ENCODE data around the gene LOXL4. TPM values are rescaled to one million over a fixed set of nuclear protein-coding genes. Genes with fewer than 3 reads are reported as not detected.

The LOXL4 gene
- total RNA-seq, 1 experiment from 2014 or later: not detected

GRCh38 chr10:98267069-98267893, 713 bp downstream of the LOXL4 start:
- peak; percentile 26 for DNase-seq (ENCODE audit: low spot score)
- in situ Hi-C loops (cut with HindIII; ENCODE audit: low sequenced_read_pairs): no loop called here

GRCh38 chr10:98266647-98267046, 1.3 kb downstream of the LOXL4 start:
- no peak for DNase-seq (ENCODE audit: low spot score)
- in situ Hi-C loops (cut with HindIII; ENCODE audit: low sequenced_read_pairs): no loop called here

GRCh38 chr10:98265403-98266378, 2.3 kb downstream of the LOXL4 start:
- no peak for DNase-seq (ENCODE audit: low spot score)
- in situ Hi-C loops (cut with HindIII; ENCODE audit: low sequenced_read_pairs): no loop called here

- in situ Hi-C loops (cut with HindIII; ENCODE audit: low sequenced_read_pairs): no loop called here
- no peak for DNase-seq (ENCODE audit: low spot score)
Measured at GRCh38 chr10:98264378-98265065, 3.5 kb downstream of the LOXL4 start.

- in situ Hi-C loops (cut with HindIII; ENCODE audit: low sequenced_read_pairs): no loop called here
Measured at GRCh38 chr10:98263088-98263487, 4.9 kb downstream of the LOXL4 start.

GRCh38 chr10:98262571-98262970, 5.4 kb downstream of the LOXL4 start:
- DNase-seq (ENCODE audit: low spot score): peak; percentile 30
- in situ Hi-C loops (cut with HindIII; ENCODE audit: low sequenced_read_pairs): no loop called here

More at GRCh38 chr10:98263088-98263487, 4.9 kb downstream of the LOXL4 start:
- no peak for DNase-seq (ENCODE audit: low spot score)

GRCh38 chr10:98261436-98262277, 6.3 kb downstream of the LOXL4 start:
- in situ Hi-C loops (cut with HindIII; ENCODE audit: low sequenced_read_pairs): no loop called here
- no peak for DNase-seq (ENCODE audit: low spot score)

GRCh38 chr10:98260752-98261151, 7.2 kb downstream of the LOXL4 start:
- in situ Hi-C loops (cut with HindIII; ENCODE audit: low sequenced_read_pairs): no loop called here
- DNase-seq (ENCODE audit: low spot score): no peak

GRCh38 chr10:98260350-98260749, 7.6 kb downstream of the LOXL4 start:
- DNase-seq (ENCODE audit: low spot score): no peak
- in situ Hi-C loops (cut with HindIII; ENCODE audit: low sequenced_read_pairs): no loop called here

- in situ Hi-C loops (cut with HindIII; ENCODE audit: low sequenced_read_pairs): no loop called here
- DNase-seq (ENCODE audit: low spot score): no peak
Measured at GRCh38 chr10:98259606-98260315, 8.2 kb downstream of the LOXL4 start.

- in situ Hi-C loops (cut with HindIII; ENCODE audit: low sequenced_read_pairs): no loop called here
- DNase-seq (ENCODE audit: low spot score): no peak
Measured at GRCh38 chr10:98258683-98259454, 9.1 kb downstream of the LOXL4 start.

GRCh38 chr10:98257961-98258360, 10.0 kb downstream of the LOXL4 start:
- in situ Hi-C loops (cut with HindIII; ENCODE audit: low sequenced_read_pairs): no loop called here
- no peak for DNase-seq (ENCODE audit: low spot score)

- in situ Hi-C loops (cut with HindIII; ENCODE audit: low sequenced_read_pairs): no loop called here
- DNase-seq (ENCODE audit: low spot score): no peak
Measured at GRCh38 chr10:98257198-98257597, 10.8 kb downstream of the LOXL4 start.

- no peak for DNase-seq (ENCODE audit: low spot score)
- in situ Hi-C loops (cut with HindIII; ENCODE audit: low sequenced_read_pairs): no loop called here
Measured at GRCh38 chr10:98256692-98257091, 11.3 kb downstream of the LOXL4 start.

GRCh38 chr10:98255146-98255877, 12.7 kb downstream of the LOXL4 start:
- in situ Hi-C loops (cut with HindIII; ENCODE audit: low sequenced_read_pairs): no loop called here
- DNase-seq (ENCODE audit: low spot score): no peak

GRCh38 chr10:98254234-98254974, 13.6 kb downstream of the LOXL4 start:
- in situ Hi-C loops (cut with HindIII; ENCODE audit: low sequenced_read_pairs): no loop called here
- peak; percentile 60 for DNase-seq (ENCODE audit: low spot score)
